Measurements from ENCODE around the gene CAMK2B. TPM values are rescaled to one million over a fixed set of nuclear protein-coding genes. Genes with fewer than 3 reads are reported as not detected.

CAMK2B gene
- total RNA-seq, 1 experiment from 2014 or later, result not detected

DNA sequence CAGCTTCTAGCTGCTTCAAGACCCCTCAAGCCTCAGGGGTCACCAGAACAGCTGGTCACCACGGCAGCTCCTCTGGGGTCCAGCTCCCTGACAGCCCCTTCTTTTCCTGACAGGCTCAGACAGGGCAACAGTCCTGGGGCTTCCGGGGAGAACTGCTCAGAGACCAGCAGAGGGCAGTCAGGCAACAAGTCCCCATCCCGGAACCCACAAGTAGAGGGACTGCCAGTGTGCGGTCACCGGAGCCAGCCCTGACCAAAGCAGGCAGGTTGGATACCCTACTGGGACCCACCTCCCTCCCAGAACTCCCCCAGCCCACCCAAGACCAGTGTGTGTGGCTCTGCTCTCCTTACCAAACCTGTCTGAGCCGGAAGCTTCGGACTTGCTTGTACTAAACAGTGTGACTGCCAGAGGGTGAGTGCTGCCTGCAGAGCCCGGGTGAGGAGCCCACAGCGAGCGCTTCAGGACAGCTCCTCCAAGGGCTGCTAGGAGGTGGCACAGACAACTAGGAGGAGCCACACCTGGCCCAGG lies 84.3 kb downstream of the CAMK2B start:
- no peaks in the 10 kb centered on the region for H3K36me3 Mint-ChIP-seq (ENCODE audit: insufficient read depth, unreplicated experiment)
- BruUV-seq (replicated peaks), result no TSS peak
- TF ChIP-seq, protein P1, sequence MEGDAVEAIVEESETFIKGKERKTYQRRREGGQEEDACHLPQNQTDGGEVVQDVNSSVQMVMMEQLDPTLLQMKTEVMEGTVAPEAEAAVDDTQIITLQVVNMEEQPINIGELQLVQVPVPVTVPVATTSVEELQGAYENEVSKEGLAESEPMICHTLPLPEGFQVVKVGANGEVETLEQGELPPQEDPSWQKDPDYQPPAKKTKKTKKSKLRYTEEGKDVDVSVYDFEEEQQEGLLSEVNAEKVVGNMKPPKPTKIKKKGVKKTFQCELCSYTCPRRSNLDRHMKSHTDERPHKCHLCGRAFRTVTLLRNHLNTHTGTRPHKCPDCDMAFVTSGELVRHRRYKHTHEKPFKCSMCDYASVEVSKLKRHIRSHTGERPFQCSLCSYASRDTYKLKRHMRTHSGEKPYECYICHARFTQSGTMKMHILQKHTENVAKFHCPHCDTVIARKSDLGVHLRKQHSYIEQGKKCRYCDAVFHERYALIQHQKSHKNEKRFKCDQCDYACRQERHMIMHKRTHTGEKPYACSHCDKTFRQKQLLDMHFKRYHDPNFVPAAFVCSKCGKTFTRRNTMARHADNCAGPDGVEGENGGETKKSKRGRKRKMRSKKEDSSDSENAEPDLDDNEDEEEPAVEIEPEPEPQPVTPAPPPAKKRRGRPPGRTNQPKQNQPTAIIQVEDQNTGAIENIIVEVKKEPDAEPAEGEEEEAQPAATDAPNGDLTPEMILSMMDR (IDR thresholded peaks at IDR 0.05; ENCODE audit: insufficient read depth in 1 of 2, low read depth in 1 of 2, low read length in 1 of 2, severe bottlenecking in 1 of 2, unreplicated experiment in 1 of 2), result peak; percentile 63 to 88
- H3K4me1 Mint-ChIP-seq (ENCODE audit: low read depth, unreplicated experiment), result no peaks in the 10 kb centered on the region
- POLR2A ChIA-PET, result no interaction called here
- H3K9me3 Mint-ChIP-seq (ENCODE audit: unreplicated experiment), result no peaks in the 10 kb centered on the region
- intact Hi-C loops (cut with micrococcal nuclease; ENCODE audit: unreplicated experiment), result loop anchor here (1.0 to 5.0 kb wide), 3 partner anchors 66 to 236 kb away; no protein-coding TSS in a partner anchor
- no peak overlapping the region for H3K4me3 Mint-ChIP-seq (ENCODE audit: unreplicated experiment)
- no peaks in the 10 kb centered on the region for H3K27me3 ChIP-seq (replicated peaks; ENCODE audit: control insufficient read depth, insufficient read depth, low read length)
- CTCF ChIA-PET, result interaction anchor here (0.6 to 1.3 kb wide), 7 partner anchors 19 to 836 kb away, joined by 3 to 6 read pairs (median 3); no protein-coding TSS in a partner anchor
- H3K36me3 ChIP-seq (ENCODE audit: control insufficient read depth, insufficient read depth, low read length), result no peaks in the 10 kb centered on the region
- H3K9me3 ChIP-seq, result no peaks in the 10 kb centered on the region
- no peak overlapping the region for H3K27ac Mint-ChIP-seq (ENCODE audit: unreplicated experiment)
- no peaks in the 10 kb centered on the region for H3K4me1 ChIP-seq
- peak; percentile 80 to 82 for DNase-seq
- no peak overlapping the region for H3K4me3 ChIP-seq (ENCODE audit: low read depth, low read length)
- peaks cover 7% of the 10 kb centered on the region for H3K27me3 Mint-ChIP-seq (ENCODE audit: insufficient read depth, unreplicated experiment)

DNA sequence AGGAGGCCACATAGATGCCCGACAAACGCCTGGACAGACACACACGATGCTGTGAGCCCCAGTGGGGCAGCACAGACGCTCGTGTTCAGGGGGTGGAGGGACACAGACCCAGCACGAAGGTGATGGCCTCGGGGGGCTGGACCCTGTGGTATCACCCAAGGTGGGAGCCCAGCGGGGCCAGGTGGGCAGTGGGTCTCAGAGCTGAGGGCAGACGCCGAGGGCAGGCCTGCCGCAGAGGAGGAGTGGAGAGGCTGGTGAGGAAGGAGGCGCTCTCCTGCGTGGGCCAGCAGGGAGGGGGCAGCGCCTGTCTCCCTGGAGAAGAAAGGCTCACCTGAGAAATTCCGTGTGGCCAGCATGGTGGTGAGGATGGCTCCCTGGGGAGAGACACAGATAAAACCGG lies 85.0 kb downstream of the CAMK2B start:
- Mint-ChIP-seq H3K27me3 (ENCODE audit: insufficient read depth, unreplicated experiment) (peaks cover 7% of the 10 kb centered on the region), H3K4me1 (ENCODE audit: low read depth, unreplicated experiment) (no peaks in the 10 kb centered on the region), H3K36me3 (ENCODE audit: insufficient read depth, unreplicated experiment) (no peaks in the 10 kb centered on the region), H3K27ac (ENCODE audit: unreplicated experiment) (no peak overlapping the region), H3K9me3 (ENCODE audit: unreplicated experiment) (no peaks in the 10 kb centered on the region), H3K4me3 (ENCODE audit: unreplicated experiment) (no peak overlapping the region)
- H3K36me3 ChIP-seq (ENCODE audit: control insufficient read depth, insufficient read depth, low read length), result no peaks in the 10 kb centered on the region
- intact Hi-C loops (cut with micrococcal nuclease; ENCODE audit: unreplicated experiment), result loop anchor here (5.0 kb wide), 1 partner anchor 132 kb away; no protein-coding TSS in a partner anchor
- CTCF ChIA-PET, result interaction anchor here (0.6 to 1.3 kb wide), 7 partner anchors 19 to 836 kb away, joined by 3 to 6 read pairs (median 3); no protein-coding TSS in a partner anchor
- POLR2A ChIA-PET, result no interaction called here
- no peaks in the 10 kb centered on the region for H3K27me3 ChIP-seq (replicated peaks; ENCODE audit: control insufficient read depth, insufficient read depth, low read length)
- DNase-seq, result no peak
- no TSS peak for BruUV-seq (replicated peaks)
- H3K4me1 ChIP-seq, result no peaks in the 10 kb centered on the region
- TF ChIP-seq, protein P1 (IDR thresholded peaks at IDR 0.05; ENCODE audit: insufficient read depth in 1 of 2, low read depth in 1 of 2, low read length in 1 of 2, severe bottlenecking in 1 of 2, unreplicated experiment in 1 of 2), result no peak
- H3K9me3 ChIP-seq, result no peaks in the 10 kb centered on the region
- H3K4me3 ChIP-seq (ENCODE audit: low read depth, low read length), result no peak overlapping the region

DNA sequence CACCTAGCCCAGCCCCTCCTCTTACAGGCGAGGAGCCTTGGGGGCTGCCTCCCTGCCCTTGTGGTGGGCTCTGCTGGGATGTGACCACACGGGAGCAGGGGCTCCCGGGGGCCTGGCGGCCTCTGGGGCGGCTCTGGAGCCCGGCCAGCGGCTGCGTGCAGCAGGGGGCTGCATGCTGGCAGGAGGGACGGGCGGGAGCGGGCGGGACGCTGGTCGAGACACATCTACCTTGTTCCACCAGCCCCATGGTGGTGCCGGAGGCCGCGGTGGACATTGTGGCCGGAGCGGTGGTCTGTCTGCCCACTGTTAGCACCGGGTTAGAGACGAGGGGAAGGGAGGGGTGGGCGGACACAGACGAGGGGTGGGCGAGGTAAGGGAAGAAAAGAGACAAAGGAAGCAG lies 86.0 kb downstream of the CAMK2B start:
- Mint-ChIP-seq H3K4me1 (ENCODE audit: low read depth, unreplicated experiment) (no peaks in the 10 kb centered on the region), H3K9me3 (ENCODE audit: unreplicated experiment) (no peaks in the 10 kb centered on the region), H3K4me3 (ENCODE audit: unreplicated experiment) (no peak overlapping the region), H3K27me3 (ENCODE audit: insufficient read depth, unreplicated experiment) (peaks cover 7% of the 10 kb centered on the region), H3K27ac (ENCODE audit: unreplicated experiment) (no peak overlapping the region), H3K36me3 (ENCODE audit: insufficient read depth, unreplicated experiment) (no peaks in the 10 kb centered on the region)
- DNase-seq, result no peak
- TF ChIP-seq, protein P1 (IDR thresholded peaks at IDR 0.05; ENCODE audit: insufficient read depth in 1 of 2, low read depth in 1 of 2, low read length in 1 of 2, severe bottlenecking in 1 of 2, unreplicated experiment in 1 of 2), result no peak
- intact Hi-C loops (cut with micrococcal nuclease; ENCODE audit: unreplicated experiment), result no loop called here
- BruUV-seq (replicated peaks), result no TSS peak
- POLR2A ChIA-PET, result no interaction called here
- Histone ChIP-seq H3K36me3 (ENCODE audit: control insufficient read depth, insufficient read depth, low read length) (no peaks in the 10 kb centered on the region), H3K9me3 (no peaks in the 10 kb centered on the region), H3K4me3 (ENCODE audit: low read depth, low read length) (no peak overlapping the region), H3K27me3 (replicated peaks; ENCODE audit: control insufficient read depth, insufficient read depth, low read length) (no peaks in the 10 kb centered on the region), H3K4me1 (no peaks in the 10 kb centered on the region)
- CTCF ChIA-PET, result no interaction called here

All from Caco-2 (cell line).